NCI-H2081 treated with DMSO at 0.1 percent for 48 hours (cell line): Measurements from ENCODE around the gene GABRG3.
A peak's percentile ranks its signal among the peaks of the same experiment; 100 is the strongest.

Experiments used
- DNase-seq: peaks from one replicate; lab custom pipeline; 2025; lab: John Stamatoyannopoulos, UW

GABRG3 gene

DNA sequence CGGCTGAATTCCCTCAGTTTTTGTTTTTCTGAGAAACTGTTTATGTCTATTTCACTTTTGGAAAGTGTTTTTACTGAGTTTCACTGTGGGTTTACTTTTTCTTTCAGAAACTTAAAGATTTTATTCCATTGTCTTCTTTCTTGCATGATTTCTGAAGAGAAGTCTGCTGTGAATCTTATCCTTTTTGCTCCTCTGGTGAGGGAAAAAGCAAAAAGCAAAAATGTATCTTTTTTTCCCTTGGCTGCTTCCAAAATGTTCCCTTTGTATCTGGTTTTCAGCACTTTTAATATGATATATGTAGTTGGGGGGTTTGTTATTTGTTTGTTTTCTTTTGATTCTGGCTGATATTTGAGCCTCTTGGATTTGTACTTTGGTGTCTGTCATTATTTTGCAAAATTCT lies 538.0 kb downstream of the GABRG3 start:
- DNase-seq: no peak

DNA sequence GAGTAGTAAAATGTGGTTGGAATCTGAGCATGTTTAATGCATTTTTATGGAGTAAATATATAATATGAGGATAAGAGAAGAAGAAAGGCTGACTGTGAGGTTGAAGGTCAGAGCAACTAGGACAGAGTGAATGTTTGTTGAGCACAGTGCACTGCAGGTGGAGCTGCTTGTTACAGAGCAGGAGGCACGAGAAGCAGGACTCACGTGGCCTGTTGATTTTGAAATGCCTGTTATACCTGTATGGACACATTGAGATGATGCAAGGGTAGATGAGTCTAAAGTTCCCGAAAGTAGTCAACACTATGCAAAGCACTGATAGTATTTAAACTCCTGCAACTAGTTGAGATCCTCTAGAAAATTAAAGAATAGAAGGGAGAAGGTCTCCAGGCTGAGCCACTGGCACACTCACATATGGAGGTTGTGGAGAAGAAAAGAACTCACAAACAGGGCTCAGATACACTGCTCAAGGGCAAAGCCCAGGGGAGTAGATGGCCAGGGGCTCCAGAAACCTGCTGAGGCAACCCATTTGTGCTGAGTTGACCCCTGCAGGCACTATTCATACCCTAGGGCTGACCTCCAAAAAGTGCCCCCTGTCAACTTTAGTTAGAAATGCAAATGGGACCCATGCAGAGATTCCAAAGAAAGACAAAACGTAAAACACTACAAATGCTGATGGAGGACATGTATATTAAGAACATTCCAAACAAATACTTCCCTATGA lies 541.5 kb downstream of the GABRG3 start:
- no peak for DNase-seq

DNA sequence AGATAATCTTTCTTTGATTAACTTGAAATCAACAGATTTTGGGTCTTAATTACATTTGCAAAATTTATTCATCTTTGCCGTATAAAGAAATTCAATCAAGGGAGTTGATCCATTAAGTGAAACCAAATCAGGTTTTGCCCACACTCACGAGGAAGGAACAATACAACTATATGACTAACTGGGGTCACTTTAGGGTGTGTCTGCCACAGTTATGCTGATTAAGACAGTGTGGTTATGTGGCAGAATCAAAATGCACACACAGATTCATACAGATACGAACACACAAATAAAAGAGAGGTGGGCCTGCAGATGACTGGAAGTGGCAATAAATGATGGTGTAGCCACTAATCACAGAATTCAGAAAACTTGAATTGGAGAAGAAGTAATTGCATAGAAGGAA lies 543.5 kb downstream of the GABRG3 start:
- DNase-seq: no peak

DNA sequence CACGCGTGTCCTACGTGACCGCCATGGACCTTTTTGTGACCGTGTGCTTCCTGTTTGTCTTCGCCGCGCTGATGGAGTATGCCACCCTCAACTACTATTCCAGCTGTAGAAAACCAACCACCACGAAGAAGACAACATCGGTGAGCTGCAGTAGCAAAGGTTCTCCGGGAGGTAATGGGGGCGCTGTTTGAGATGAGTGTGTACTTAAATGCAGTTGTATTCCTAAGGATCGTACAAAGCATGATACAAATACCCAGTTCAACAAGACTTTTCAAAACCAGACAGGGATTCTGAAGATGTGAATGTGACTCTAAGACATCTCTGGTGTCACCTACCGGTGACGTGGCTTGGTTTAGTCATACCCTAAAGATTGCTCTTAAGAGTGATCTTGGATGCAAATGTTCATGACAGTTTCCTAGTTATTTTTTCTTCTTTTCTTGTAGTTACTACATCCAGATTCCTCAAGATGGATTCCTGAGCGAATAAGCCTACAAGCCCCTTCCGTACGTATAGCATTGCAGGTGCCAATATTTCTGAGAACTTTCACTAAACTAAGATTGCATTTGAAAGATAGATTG lies 556.6 kb downstream of the GABRG3 start:
- DNase-seq: no peak

DNA sequence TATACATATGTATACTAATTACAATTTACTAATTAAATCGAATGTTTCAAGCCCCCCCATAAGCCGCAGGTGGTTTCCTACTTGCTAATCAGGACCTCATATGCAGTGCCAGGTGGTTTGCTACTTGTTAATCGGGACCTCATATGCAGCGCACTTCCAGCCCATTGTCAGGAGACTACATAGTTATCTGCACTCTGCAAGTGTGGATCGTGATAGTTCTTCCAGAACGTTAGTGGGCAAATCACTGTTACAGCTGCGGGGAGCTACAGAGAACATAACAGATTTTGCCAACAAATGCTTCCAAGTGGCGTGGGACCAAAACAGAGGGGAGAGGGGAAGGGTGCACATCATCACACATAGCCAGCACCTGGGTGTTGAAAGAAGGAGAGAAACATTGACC lies 558.4 kb downstream of the GABRG3 start:
- no peak for DNase-seq

DNA sequence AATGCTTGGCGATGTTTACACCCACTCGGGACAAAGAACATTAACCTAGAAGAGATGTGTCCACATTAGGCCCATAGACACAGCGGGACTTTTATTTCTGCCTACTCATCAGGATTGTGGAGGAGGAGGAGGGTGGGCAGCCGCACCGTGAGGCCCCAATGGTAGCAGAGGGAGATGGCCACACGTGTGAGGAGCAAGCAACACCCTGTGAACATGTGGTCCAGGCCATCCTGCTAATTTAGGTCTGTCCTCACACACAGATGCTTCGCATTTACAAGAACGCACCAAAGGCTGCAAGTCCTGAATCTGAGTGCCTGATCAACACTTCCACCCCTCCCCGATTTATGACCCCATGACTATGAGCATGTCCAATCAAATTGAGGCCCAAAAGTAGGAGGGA lies 560.0 kb downstream of the GABRG3 start:
- DNase-seq: no peak

DNA sequence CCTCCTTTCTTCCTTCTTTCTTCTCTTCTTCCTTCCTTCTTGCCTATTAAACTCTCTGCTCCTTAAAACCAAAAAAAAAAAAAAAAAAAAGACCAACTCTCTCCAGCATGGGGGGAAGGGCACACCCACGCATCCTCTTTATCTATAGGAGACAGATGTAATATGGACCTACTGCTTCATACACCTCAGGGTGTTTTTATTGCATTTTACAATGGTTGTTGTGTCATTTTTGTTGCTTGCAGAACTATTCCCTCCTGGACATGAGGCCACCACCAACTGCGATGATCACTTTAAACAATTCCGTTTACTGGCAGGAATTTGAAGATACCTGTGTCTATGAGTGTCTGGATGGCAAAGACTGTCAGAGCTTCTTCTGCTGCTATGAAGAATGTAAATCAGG lies 561.4 kb downstream of the GABRG3 start:
- no peak for DNase-seq

DNA sequence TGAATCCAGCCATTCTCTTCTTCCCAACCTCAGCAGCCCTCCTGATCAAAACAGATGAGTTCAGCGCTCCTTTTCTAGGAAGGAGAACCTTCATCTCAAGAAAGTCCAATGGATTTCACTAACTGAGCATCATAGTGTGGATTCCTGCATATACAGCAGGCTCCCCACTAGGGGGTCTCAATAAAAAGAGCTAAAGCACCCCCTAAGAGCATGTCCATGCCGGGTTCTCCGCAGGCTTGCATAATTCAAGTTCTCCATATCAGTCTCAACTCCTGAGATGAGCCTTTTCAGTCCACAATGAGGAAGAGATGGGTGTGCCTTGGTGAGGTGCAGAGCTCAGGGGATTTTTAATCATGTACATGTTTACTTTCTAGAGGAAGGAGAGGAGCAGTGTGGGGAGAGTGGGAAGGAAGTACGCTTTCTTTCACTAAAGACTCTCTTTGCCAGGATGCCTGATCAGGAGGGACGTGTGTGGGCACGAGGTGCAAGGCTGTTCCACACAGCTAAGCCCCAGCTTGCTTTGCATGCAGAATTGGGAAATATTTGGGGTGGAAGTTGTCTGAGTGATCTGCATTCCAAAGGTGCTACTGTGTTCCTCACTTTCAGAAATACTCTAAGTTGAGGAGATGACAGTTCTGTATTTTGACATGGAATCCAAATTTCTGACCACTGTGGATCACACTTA lies 564.6 kb downstream of the GABRG3 start:
- no peak for DNase-seq

DNA sequence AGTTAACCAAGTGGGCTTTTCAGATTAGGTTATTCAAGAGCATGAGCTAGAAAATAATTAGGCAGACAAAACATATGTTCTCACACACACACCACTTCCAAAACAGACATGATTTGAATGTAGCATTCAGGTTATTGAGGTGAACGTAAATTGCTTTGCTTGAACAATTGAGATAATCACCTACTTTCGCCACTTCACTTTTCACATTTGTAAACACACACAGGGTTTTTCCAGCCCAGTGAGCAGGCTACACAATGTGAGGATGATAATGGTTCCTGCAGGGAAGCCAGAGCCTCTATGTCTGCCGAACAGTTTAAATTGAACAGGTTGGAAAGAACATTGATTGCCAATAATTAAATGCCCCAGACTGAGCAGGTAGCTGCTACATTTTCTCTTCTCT lies 567.3 kb downstream of the GABRG3 start:
- DNase-seq: peak; percentile 92

DNA sequence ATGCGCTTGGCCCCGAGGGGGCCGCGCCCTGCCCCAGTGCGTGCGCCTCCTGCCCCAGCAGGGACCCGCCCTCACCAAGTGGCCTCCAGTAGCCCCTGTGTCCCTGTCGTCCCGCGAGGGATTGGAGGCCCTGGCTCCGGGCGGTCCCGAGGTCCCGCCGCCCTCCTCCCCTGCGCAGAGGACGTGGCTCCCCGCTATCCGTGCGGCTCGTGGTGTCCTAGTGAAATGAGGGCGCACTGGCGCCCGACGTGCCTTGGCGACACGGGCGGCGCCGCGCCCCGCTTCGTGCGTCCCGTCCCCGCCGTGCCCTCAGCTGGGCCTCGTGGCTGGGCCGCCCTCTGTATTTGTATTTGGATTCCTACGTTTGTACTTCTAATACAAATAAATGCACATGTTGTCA lies 570.6 kb downstream of the GABRG3 start:
- DNase-seq: no peak

DNA sequence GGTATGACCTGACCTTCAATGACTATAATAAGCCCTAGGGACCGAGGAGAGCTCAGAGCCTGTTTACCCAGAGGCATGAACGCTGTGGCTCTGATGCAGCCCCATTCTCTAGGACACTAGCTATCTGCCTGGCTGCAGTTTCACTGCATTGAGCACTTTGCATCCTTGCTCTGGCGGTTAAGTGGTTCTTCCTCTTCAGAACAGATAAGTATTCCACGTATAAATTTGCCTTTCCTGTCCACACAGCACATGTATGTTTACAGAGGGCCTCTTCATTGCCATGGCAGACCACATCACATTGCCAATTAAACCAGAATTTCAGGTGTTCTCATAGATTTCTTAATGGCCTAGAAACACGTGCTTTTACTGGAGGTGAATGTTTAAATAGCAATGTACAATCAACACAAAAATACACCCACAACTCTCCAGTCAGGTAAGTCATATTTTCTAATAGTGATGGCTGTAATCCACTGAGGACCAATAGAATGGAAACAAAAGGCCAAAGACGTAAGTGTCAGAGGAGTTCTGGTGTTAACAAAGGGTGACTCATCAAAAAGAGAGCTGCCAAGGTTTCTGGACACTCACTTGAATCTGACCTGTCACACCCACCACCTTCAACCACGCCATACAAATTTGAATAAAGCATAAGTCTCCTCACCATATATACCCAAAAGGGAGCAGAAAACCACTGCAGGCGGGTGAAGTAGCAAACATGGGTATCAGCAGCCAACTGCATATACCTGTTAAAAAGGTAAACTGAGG lies 574.7 kb downstream of the GABRG3 start:
- no peak for DNase-seq

DNA sequence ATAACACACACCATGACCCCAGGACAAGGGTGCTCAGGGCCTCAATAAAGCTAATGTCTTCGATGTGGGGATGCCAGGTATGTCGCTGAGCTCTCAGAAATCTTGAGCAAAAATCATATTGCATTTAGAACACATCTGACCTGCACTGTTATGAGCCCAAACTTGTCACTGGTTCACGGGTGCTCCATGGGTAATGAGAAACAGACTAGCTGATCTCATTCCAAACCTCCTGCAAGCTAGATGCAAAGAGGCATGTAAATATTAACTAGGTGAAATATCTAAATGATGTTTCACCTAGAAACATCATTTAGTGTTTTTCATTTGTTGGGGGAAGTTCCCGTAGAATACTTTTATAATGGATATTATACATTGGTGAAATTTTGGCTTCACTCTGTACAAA lies 578.8 kb downstream of the GABRG3 start:
- DNase-seq: no peak

DNA sequence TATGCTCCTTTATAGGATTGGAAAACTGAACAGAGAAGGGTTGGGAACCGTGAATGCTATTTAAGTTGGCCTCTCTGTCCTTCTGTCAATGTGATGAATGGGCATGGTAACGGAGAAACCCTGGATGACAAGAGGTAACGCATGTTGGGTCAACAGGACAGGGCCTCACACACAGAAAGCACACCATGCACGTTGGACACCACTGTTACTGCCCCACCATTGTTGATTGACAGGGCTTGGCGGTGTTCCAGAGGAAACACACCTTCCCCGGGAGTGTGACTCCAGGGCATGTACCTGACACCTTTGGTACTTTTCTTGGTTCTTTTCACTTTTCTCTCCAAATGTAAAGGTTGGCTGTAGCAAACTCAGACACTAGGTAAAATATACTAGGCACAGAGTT lies 579.7 kb downstream of the GABRG3 start:
- no peak for DNase-seq

DNA sequence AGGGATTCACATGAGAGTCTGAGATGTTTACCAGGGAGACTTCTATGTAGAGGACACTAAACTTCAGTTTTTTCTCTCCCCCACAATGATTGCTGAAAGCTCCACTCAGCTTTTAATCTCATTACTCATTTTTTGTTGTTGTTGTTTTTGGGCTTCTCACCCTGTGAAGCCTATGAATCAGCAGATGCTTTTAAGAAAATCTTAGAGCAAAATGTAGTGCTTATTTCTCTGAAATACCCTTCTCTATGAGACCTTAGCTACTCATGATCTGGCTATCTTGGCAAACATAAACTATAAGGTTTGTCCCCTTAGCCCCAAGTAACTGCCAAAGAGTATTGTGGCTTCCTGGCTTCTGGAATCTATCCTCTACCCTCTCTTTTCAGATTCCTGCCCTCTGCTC lies 590.8 kb downstream of the GABRG3 start:
- no peak for DNase-seq

DNA sequence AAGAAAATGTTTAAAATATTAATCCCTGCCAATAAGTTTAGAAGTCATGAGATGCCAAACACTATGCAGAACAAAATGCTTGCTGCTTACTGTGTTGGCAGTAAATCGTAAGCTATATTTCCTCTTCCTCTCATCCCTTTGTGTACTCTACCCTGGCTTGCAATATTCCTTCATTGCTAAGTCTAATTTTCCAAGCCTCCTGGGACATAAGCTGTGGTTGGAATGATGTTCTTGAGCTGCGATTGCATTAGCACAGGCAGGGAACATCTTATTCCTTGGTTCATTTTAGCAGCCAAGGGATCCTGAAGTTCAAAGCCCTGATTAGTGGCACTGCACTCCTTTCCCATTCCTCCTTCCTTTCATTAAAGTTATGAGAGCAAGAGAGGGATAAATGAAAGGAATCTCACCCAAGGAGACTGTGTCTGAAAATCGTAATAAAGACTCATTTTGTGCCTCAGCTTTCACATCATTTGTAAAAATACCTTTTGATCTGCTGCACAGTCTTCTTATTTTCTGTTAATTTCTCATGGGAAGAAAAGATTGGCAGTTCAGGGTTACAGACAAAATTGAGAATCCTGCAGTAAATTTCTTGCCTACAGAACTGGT lies 592.9 kb downstream of the GABRG3 start:
- no peak for DNase-seq

DNA sequence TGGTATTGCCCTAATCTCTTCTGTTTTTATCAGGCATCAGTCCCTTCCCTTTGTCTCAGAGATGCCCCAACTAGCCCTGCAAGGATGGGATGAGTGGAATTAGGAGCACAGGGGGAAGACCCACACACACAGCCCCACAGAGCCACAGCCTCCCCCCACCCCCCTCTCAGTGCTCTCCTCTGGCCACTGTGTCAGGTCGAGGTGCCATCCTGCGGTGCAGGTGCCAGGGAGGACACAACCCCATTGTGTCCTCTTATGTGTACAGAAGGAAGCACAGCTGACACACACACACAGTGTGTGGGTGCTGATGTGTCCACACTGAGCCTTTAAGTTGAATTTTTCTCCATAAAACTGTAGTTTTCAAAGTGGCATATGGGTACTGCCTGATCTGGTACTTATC lies 593.7 kb downstream of the GABRG3 start:
- no peak for DNase-seq

DNA sequence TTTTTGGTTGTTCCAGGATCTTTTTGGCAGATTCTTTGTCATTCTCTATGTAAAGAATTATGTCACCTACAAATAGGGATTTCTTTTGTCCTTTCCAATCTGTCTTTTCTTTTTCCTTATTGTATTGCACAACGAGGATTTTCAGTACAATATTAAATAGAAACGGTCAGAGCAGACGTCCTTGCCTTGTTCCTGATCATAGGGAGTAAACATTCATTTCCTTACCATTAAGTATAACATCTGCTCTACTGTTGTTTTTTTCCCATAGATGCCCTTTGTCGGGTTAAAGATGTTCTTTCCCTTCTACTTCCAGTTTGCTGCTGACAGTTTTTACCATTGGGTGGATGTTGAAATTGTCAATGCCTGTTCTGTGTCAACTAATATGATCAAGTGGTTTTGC lies 599.8 kb downstream of the GABRG3 start:
- no peak for DNase-seq

DNA sequence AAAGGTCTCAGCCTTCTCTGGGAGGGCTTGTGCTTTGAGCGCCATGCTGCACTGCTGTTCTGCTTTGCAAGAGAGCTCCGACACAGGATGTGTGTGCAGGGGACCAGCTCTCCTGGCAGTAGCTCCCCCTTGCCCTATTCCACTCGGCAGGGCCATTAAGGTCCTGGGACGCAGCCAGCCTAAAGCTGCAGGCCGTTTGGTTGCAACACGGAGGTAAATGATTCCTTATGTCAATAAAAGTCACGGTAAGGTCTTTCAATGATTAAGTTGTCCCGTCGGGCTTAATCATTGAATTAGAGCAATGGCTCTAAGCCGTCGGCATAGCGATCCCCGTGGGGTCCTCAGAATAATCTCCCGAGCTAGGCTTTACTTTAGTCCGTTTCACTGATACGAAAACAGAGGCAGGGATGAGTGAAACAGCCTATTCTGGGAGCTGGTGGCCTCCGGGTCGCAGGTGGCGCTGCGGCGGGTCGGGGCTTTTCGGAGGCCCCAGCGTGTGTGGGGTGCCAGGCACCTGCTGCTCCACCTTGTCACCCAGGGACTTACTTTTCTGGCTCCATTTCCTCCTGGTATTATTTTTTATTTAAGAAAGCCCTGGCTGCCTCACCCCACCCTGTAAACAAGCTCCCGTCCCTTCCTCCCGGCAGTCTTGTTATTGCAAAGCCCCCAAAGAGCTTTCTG lies 603.0 kb downstream of the GABRG3 start:
- no peak for DNase-seq

DNA sequence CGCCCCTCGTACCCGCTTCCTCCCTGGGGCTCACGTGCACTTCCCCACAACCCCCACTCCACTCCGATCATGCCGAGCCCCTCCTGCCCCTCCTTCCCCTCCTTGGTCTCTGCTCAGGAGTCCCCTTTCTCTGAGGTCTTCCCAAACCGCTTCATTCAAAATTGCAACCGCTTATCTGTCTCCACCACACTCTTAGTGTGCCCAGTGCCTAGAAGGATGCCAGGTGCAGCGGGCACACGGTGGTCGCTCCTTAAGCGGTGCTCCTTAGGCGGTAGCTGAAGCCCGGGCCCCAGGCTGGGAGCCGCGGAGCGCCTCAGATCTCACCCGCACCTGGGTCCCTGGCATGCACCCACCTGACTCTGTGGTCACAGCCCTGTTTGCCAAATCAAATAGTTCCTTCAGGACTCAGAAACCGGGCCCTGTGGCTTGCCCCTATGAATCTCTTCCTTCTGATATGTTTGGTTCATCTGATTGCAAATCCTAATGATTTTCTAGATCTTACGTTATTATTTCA lies 603.6 kb downstream of the GABRG3 start:
- no peak for DNase-seq

DNA sequence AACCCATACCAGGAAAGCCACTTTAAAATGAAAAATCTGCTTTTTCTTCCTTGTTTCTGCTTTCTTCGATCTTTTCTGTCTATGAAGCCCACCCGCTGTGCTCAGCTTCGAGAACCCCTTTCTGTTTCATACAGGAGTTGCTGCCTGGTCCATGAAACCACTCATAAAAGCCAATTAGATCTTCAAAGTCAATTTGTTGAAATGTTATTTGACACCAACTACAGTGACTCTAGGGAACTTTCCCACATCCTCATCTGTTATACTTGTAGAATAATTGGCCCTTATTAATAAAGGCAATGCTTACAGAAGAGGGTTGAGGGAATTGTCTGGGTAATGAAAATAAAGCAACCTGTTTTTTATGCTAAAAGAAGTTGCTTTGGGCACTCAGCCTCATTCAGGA lies 604.5 kb downstream of the GABRG3 start:
- DNase-seq: no peak

DNA sequence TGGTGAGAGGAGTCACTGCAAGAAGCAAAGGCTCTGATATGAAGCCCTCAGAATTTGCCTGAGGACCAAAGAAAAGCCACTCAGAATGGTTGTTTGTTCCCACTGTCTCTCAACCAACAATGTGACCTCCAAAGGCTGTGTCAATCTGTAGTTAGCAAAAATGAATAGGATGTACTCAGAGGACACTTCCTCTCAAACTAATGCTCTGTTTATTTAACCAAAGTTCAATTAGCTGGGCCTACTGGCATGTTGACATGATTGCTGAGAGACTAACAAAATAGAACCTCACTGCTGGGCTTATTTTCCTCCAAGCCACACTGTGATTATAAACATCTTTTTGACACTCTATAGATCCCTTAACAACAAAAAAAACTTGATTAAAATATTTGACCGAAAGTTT lies 605.6 kb downstream of the GABRG3 start:
- no peak for DNase-seq

DNA sequence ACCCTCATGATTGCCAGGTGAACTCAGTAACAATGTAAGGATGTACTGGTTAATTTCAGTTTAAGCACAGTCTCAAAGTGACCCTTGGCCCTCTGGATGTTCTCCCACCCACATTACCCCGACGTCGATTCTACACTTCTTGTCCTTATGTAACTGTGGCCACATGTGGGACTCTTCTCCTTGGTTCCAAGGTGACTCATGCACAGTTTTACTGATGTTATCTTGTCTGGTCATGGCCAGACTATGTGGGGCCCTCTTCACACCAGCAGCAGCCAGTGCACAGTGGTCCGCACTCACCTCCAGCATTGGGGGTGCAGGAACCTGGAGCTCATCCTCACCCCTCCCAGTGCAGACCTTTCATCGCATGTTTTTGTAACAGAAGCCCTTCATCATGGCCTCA lies 608.8 kb downstream of the GABRG3 start:
- no peak for DNase-seq
